NCI-H510A (cell line): Measurements from ENCODE around the gene HDAC7.

Experiments
- DNase-seq: peaks from one replicate; lab custom pipeline; 2025; lab: John Stamatoyannopoulos, UW

HDAC7 gene

GRCh38 chr12:47819896-47820630 is at the start of gene HDAC7:
TSS of gene HDAC7 (minus strand) at chr12:47819903. CDS start at chr12:47819785, 118 bp downstream.
- DNase-seq: peak; percentile 53

- no peak for DNase-seq
Measured at GRCh38 chr12:47868552-47869031, 48.9 kb upstream of the HDAC7 start.

GRCh38 chr12:47868041-47868440 is 48.3 kb upstream of the HDAC7 start:
- DNase-seq: no peak

GRCh38 chr12:47867495-47867941 is 47.8 kb upstream of the HDAC7 start:
- DNase-seq: no peak

GRCh38 chr12:47864646-47865235 is 45.0 kb upstream of the HDAC7 start:
- no peak for DNase-seq

GRCh38 chr12:47863985-47864384 is 44.3 kb upstream of the HDAC7 start:
- DNase-seq: no peak

- DNase-seq: no peak
Measured at GRCh38 chr12:47863467-47863866, 43.8 kb upstream of the HDAC7 start.

- no peak for DNase-seq
Measured at GRCh38 chr12:47862881-47863280, 43.2 kb upstream of the HDAC7 start.

GRCh38 chr12:47862167-47862750 is 42.6 kb upstream of the HDAC7 start:
- no peak for DNase-seq

GRCh38 chr12:47860873-47861272 is 41.2 kb upstream of the HDAC7 start:
- DNase-seq: no peak

GRCh38 chr12:47860279-47860841 is 40.7 kb upstream of the HDAC7 start:
- DNase-seq: no peak

- DNase-seq: no peak
Measured at GRCh38 chr12:47858511-47859266, 39.0 kb upstream of the HDAC7 start.

- no peak for DNase-seq
Measured at GRCh38 chr12:47856721-47857575, 37.2 kb upstream of the HDAC7 start.

- DNase-seq: no peak
Measured at GRCh38 chr12:47856094-47856493, 36.4 kb upstream of the HDAC7 start.

- DNase-seq: no peak
Measured at GRCh38 chr12:47855502-47855901, 35.8 kb upstream of the HDAC7 start.

GRCh38 chr12:47854531-47854930 is 34.8 kb upstream of the HDAC7 start:
- no peak for DNase-seq

GRCh38 chr12:47852096-47852571 is 32.4 kb upstream of the HDAC7 start:
- DNase-seq: no peak

GRCh38 chr12:47851303-47851952 is 31.7 kb upstream of the HDAC7 start:
- no peak for DNase-seq

- no peak for DNase-seq
Measured at GRCh38 chr12:47850153-47851084, 30.7 kb upstream of the HDAC7 start.
